Keratinocyte (primary cell): ENCODE results near the gene GOLGA7B.

Source experiments
- CTCF ChIP-seq, 3 experiments: IDR thresholded peaks in 1 of 3; conservative IDR thresholded peaks in 1 of 3; optimal IDR thresholded peaks in 1 of 3; 2 replicates in 2 of 3; 3 replicates in 1 of 3; pipeline versions ENCODE3 to v1.5.1; 2011; ENCODE audit warnings: low read length in 3 of 3, mild to moderate bottlenecking in 3 of 3, moderate library complexity in 2 of 3, control low read depth in 1 of 3, inconsistent platforms in 1 of 3; ENCODE audit not compliant: insufficient read depth in 2 of 3; ENCODE audit errors: extremely low read depth in 1 of 3
- EZH2 ChIP-seq: IDR thresholded peaks from one replicate; pipeline ENCODE4 v1.6.1; 2012; ENCODE audit warnings: inconsistent platforms, mild to moderate bottlenecking, low read length, moderate library complexity

- TF ChIP-seq CTCF (optimal IDR thresholded peaks at IDR 0.05 in 1 of 3, IDR thresholded peaks at IDR 0.05 in 1 of 3, conservative IDR thresholded peaks at IDR 0.05 in 1 of 3; ENCODE audit: extremely low read depth in 1 of 3, insufficient read depth in 2 of 3, low read length in 3 of 3) (no peak), EZH2 (no peak)
Measured at GRCh38 chr10:97818572-97818971, 31.1 kb upstream of the GOLGA7B start.
